K562 (cell line): Measurements from ENCODE around the gene CXCL17. TPM values are rescaled to one million over a fixed set of nuclear protein-coding genes. Genes with fewer than 3 reads are reported as not detected.

Experiments
- CREM ChIP-seq: IDR thresholded peaks from 2 replicates; pipeline ENCODE4 v1.6.1; 2014; ENCODE audit warnings: antibody characterized with exemption, low read depth
- EGR1 ChIP-seq: fragments of 450-650 bp; conservative IDR thresholded peaks from 2 replicates; pipeline ENCODE4 v1.6.1; 2017; ENCODE audit warnings: mild to moderate bottlenecking
- GTF2A2 ChIP-seq: IDR thresholded peaks from 2 replicates; pipeline ENCODE4 v1.6.1; 2016; ENCODE audit warnings: mild to moderate bottlenecking, missing genetic modification characterization, missing compliant biosample characterization
- MEF2D ChIP-seq: conservative IDR thresholded peaks from 2 replicates; pipeline ENCODE4 v1.6.1; 2016; ENCODE audit warnings: low read depth, missing genetic modification characterization, missing compliant biosample characterization
- RBM15 ChIP-seq: fragments of 200-400 bp; formaldehyde crosslinking; IDR thresholded peaks from 2 replicates; pipeline ENCODE4 v1.6.1; 2018; ENCODE audit warnings: mild to moderate bottlenecking, low read length, moderate library complexity; ENCODE audit not compliant: insufficient read depth
- SLC30A9 ChIP-seq: fragments of 250-450 bp; sonication (Bioruptor Pico); IDR thresholded peaks from 2 replicates; pipeline ENCODE4 v1.8.0; 2022; ENCODE audit warnings: mild to moderate bottlenecking, moderate library complexity
- TEAD4 ChIP-seq, 2 experiments: sonication (generic) in 1 of 2; formaldehyde crosslinking in 1 of 2; IDR thresholded peaks; 2 replicates each; pipeline versions ENCODE4 v1.6.1 to v1.8.0; 2012 to 2022; ENCODE audit warnings: borderline replicate concordance in 1 of 2, inconsistent platforms in 1 of 2, low read length in 1 of 2, mild to moderate bottlenecking in 1 of 2, missing genetic modification reagents in 1 of 2
- U2AF2 ChIP-seq: fragments of 200-400 bp; formaldehyde crosslinking; optimal IDR thresholded peaks from 2 replicates; pipeline ENCODE3; 2017; ENCODE audit warnings: low read depth, mild to moderate bottlenecking, low read length
- YBX1 ChIP-seq: fragments of 450-650 bp; IDR thresholded peaks from 2 replicates; pipeline ENCODE4 v1.7.1; 2016; ENCODE audit warnings: mild to moderate bottlenecking
- ZFP30 ChIP-seq: fragments of 250-450 bp; sonication (Bioruptor Pico); IDR thresholded peaks from 2 replicates; pipeline ENCODE4 v1.8.0; 2022; ENCODE audit warnings: moderate library complexity, mild to moderate bottlenecking, inconsistent platforms, borderline replicate concordance
- ZNF121 ChIP-seq: sonication (generic); formaldehyde crosslinking; conservative IDR thresholded peaks from 2 replicates; pipeline ENCODE4 v1.8.0; 2022; ENCODE audit warnings: missing genetic modification reagents
- polyA plus RNA-seq, 8 experiments: library from polyadenylated mRNA; depleted of rRNA in 4 of 8; stranded (reverse) in 5 of 8; unstranded in 3 of 8; fragments of >200 nt; fragmentation: Nextera tagmentation in 2 of 8; fragmentation: Illumina TruSeq in 1 of 8; extraction: Ambion mirVana in 2 of 8; extraction: Trizol in 1 of 8; gene quantifications; 2 replicates each; pipeline versions ENCODE4 v1.2.1 to v1.2.3, GENCODE V29; 2011 to 2014; ENCODE audit warnings: inconsistent platforms in 1 of 8, missing spikeins in 1 of 8
- total RNA-seq, 7 experiments: library from RNA; depleted of rRNA in 6 of 7; stranded (reverse); fragments of >200 nt in 6 of 7; fragmentation: Illumina TruSeq in 2 of 7; extraction: Trizol in 2 of 7; gene quantifications; 2 replicates each; pipeline versions ENCODE4 v1.2.1 to v1.2.3, GENCODE V29; 2011 to 2021; ENCODE audit warnings: low replicate concordance in 1 of 7
- TF ChIP-seq, protein P1 (sequence below): sonication (generic); formaldehyde crosslinking; IDR thresholded peaks from 2 replicates; pipeline ENCODE4 v1.4.0; 2020; ENCODE audit warnings: mild to moderate bottlenecking, missing genetic modification reagents
- TF ChIP-seq, protein P2 (sequence below): IDR thresholded peaks from 2 replicates; pipeline ENCODE4 v1.6.1; 2012; ENCODE audit warnings: low read depth, low read length, improper control_type of control experiment, borderline replicate concordance
- TF ChIP-seq, protein P3 (sequence below): sonication (generic); formaldehyde crosslinking; IDR thresholded peaks from 2 replicates; pipeline ENCODE4 v1.8.0; 2022; ENCODE audit warnings: mild to moderate bottlenecking, missing genetic modification reagents, borderline replicate concordance
- TF ChIP-seq, protein P4 (sequence below): fragments of 250-450 bp; sonication (Bioruptor Pico); IDR thresholded peaks from 2 replicates; pipeline ENCODE4 v1.5.0; 2020; ENCODE audit warnings: mild to moderate bottlenecking
- TF ChIP-seq, protein P5 (sequence below): fragments of 250-450 bp; sonication (Bioruptor Pico); IDR thresholded peaks from 2 replicates; pipeline ENCODE4 v1.8.0; 2022; ENCODE audit warnings: inconsistent platforms
- TF ChIP-seq, protein P6 (sequence below): fragments of 250-450 bp; sonication (Bioruptor Pico); IDR thresholded peaks from 2 replicates; pipeline ENCODE4 v1.9.0; 2021; ENCODE audit warnings: mild to moderate bottlenecking

The CXCL17 gene
- total and polyA plus RNA-seq, 9 of the 15 experiments (the other 6 are each of a cell fraction or from before 2014, with no cell fraction given) = 0.10 to 0.15 TPM; not detected in 7

DNA sequence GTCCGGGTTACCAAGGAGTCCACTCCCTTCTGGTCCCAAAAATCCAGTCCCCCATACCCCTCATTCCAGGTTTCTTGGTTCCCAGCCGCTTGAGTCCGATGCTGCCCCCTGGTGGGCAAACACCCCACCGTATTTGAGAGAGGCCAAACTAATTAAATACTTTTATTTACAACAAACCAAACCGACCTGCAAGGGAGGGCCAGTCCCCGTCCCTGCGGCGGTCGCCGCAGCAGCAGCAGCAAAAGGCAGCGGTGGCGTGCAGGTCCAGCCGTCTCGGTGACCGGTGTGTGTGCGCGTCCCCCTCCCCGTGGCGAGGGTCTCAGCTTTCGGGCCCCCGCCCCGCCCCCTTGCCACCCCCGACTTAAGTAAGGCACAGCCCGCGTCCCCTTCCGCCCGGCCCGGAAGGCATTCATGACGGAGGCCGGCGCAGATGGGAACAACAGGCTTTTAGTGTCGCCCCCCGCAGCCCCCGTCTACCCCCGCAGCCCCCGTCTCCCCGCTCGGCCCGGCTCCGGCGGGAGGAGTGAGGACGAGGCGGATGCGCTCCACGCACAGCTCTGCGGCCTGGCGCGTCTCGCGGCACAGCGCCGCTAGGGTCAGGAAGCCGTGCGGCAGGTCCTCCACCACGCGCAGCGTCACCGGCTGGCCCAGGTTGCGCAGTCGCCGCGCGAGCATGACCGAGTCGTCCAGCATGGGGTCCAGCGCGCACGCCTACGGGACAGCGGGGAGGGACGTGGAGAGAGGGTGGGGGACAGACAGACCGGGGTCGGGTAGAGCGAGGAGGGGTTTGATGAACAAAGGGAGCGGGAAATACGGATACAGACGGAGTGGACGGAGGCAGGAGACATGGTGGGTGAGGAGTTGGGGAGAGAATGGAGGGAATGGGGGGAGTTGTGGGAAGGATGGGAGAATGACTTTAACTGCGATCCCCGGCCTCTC is 41.1 kb downstream of the CXCL17 start (continued):
- TF ChIP-seq, protein P1, sequence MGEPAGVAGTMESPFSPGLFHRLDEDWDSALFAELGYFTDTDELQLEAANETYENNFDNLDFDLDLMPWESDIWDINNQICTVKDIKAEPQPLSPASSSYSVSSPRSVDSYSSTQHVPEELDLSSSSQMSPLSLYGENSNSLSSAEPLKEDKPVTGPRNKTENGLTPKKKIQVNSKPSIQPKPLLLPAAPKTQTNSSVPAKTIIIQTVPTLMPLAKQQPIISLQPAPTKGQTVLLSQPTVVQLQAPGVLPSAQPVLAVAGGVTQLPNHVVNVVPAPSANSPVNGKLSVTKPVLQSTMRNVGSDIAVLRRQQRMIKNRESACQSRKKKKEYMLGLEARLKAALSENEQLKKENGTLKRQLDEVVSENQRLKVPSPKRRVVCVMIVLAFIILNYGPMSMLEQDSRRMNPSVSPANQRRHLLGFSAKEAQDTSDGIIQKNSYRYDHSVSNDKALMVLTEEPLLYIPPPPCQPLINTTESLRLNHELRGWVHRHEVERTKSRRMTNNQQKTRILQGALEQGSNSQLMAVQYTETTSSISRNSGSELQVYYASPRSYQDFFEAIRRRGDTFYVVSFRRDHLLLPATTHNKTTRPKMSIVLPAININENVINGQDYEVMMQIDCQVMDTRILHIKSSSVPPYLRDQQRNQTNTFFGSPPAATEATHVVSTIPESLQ (CRISPR knock-in tag) = no peak
- TF ChIP-seq, protein P2, sequence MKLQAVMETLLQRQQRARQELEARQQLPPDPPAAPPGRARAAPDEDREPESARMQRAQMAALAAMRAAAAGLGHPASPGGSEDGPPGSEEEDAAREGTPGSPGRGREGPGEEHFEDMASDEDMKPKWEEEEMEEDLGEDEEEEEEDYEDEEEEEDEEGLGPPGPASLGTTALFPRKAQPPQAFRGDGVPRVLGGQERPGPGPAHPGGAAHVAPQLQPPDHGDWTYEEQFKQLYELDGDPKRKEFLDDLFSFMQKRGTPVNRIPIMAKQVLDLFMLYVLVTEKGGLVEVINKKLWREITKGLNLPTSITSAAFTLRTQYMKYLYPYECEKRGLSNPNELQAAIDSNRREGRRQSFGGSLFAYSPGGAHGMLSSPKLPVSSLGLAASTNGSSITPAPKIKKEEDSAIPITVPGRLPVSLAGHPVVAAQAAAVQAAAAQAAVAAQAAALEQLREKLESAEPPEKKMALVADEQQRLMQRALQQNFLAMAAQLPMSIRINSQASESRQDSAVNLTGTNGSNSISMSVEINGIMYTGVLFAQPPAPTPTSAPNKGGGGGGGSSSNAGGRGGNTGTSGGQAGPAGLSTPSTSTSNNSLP = 0 out of 2 replicates have a peak, but pooled peaks have one; percentile 22
- TF ChIP-seq CREM = peak; percentile 33
- no peak for TF ChIP-seq ZFP30 (CRISPR knock-in tag)
- no peak for TF ChIP-seq YBX1
- no peak for TF ChIP-seq ZNF121
- TF ChIP-seq TEAD4 (IDR thresholded peaks at IDR 0.05; ENCODE audit: low read length) = no peak
- no peak for TF ChIP-seq TEAD4 (CRISPR knock-in tag; IDR thresholded peaks at IDR 0.05; ENCODE audit: borderline replicate concordance)
- TF ChIP-seq U2AF2 = no peak
- TF ChIP-seq, protein P3, sequence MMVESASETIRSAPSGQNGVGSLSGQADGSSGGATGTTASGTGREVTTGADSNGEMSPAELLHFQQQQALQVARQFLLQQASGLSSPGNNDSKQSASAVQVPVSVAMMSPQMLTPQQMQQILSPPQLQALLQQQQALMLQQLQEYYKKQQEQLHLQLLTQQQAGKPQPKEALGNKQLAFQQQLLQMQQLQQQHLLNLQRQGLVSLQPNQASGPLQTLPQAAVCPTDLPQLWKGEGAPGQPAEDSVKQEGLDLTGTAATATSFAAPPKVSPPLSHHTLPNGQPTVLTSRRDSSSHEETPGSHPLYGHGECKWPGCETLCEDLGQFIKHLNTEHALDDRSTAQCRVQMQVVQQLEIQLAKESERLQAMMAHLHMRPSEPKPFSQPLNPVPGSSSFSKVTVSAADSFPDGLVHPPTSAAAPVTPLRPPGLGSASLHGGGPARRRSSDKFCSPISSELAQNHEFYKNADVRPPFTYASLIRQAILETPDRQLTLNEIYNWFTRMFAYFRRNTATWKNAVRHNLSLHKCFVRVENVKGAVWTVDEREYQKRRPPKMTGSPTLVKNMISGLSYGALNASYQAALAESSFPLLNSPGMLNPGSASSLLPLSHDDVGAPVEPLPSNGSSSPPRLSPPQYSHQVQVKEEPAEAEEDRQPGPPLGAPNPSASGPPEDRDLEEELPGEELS (CRISPR knock-in tag) = no peak
- TF ChIP-seq, protein P4, sequence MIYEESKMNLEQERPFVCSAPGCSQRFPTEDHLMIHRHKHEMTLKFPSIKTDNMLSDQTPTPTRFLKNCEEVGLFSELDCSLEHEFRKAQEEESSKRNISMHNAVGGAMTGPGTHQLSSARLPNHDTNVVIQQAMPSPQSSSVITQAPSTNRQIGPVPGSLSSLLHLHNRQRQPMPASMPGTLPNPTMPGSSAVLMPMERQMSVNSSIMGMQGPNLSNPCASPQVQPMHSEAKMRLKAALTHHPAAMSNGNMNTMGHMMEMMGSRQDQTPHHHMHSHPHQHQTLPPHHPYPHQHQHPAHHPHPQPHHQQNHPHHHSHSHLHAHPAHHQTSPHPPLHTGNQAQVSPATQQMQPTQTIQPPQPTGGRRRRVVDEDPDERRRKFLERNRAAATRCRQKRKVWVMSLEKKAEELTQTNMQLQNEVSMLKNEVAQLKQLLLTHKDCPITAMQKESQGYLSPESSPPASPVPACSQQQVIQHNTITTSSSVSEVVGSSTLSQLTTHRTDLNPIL = no peak
- TF ChIP-seq RBM15 = no peak
- no peak for TF ChIP-seq EGR1
- TF ChIP-seq, protein P5, sequence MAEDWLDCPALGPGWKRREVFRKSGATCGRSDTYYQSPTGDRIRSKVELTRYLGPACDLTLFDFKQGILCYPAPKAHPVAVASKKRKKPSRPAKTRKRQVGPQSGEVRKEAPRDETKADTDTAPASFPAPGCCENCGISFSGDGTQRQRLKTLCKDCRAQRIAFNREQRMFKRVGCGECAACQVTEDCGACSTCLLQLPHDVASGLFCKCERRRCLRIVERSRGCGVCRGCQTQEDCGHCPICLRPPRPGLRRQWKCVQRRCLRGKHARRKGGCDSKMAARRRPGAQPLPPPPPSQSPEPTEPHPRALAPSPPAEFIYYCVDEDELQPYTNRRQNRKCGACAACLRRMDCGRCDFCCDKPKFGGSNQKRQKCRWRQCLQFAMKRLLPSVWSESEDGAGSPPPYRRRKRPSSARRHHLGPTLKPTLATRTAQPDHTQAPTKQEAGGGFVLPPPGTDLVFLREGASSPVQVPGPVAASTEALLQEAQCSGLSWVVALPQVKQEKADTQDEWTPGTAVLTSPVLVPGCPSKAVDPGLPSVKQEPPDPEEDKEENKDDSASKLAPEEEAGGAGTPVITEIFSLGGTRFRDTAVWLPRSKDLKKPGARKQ (CRISPR knock-in tag) = no peak
- TF ChIP-seq, protein P6, sequence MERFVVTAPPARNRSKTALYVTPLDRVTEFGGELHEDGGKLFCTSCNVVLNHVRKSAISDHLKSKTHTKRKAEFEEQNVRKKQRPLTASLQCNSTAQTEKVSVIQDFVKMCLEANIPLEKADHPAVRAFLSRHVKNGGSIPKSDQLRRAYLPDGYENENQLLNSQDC (CRISPR knock-in tag) = no peak
- no peak for TF ChIP-seq SLC30A9
- TF ChIP-seq GTF2A2 (tag) = no peak
- TF ChIP-seq MEF2D (tag) = no peak
